OCI-LY1 (cell line): ENCODE results near the gene CDH23.

Experiments used
- EZH2 ChIP-seq: fragments of 200-600 bp; sonication (generic), shearing (Covaris generic); IDR thresholded peaks from 2 replicates; pipeline ENCODE4 v1.8.0; 2017; ENCODE audit warnings: borderline replicate concordance, mixed run types, mild to moderate bottlenecking, antibody characterized with exemption, low read length, moderate library complexity, mixed read lengths
- TF ChIP-seq, protein P1 (sequence below): fragments of 200-600 bp; sonication (generic), shearing (Covaris generic); IDR thresholded peaks from 2 replicates; pipeline ENCODE4 v1.5.1; 2017; ENCODE audit warnings: mild to moderate bottlenecking, antibody characterized with exemption, low read length, moderate library complexity, mixed read lengths

DNA sequence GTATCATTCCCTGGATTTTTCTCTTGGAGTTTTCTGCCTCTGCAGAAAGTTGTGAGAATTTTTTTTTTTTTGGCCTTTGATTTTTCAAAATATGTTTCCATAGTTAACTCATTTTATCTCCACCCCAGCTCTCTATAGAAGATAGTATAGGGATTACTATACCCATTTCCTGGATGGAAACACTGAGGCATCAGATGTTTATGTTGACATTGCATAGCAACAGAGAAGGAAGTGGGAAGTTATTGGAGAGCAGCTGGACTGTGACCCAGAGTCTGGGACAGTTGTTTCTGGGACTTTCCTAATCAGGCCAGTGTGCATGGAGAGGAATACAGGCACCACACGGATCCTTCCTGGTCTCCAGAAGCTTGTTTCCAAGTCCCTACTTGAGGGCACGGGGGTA, 158.0 kb downstream of the CDH23 start:
- TF ChIP-seq, protein P1, sequence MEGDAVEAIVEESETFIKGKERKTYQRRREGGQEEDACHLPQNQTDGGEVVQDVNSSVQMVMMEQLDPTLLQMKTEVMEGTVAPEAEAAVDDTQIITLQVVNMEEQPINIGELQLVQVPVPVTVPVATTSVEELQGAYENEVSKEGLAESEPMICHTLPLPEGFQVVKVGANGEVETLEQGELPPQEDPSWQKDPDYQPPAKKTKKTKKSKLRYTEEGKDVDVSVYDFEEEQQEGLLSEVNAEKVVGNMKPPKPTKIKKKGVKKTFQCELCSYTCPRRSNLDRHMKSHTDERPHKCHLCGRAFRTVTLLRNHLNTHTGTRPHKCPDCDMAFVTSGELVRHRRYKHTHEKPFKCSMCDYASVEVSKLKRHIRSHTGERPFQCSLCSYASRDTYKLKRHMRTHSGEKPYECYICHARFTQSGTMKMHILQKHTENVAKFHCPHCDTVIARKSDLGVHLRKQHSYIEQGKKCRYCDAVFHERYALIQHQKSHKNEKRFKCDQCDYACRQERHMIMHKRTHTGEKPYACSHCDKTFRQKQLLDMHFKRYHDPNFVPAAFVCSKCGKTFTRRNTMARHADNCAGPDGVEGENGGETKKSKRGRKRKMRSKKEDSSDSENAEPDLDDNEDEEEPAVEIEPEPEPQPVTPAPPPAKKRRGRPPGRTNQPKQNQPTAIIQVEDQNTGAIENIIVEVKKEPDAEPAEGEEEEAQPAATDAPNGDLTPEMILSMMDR, result no peak
- TF ChIP-seq EZH2, result no peak
